ENCODE data around the gene TEK. TPM values are rescaled to one million over a fixed set of nuclear protein-coding genes. Genes with fewer than 3 reads are reported as not detected.

TEK gene
- total RNA-seq, 1 donor from 2014 or later = 2.3 TPM

- Histone ChIP-seq H3K4me2 (ENCODE audit: low read length) (no peak overlapping the region), H3K9ac (ENCODE audit: low read length) (no peak overlapping the region), H3K79me2 (ENCODE audit: insufficient read depth, low read length) (no peaks in the 10 kb centered on the region), H3K9me3 (ENCODE audit: insufficient read depth, low read depth, low read length) (no peaks in the 10 kb centered on the region), H3K27me3 (ENCODE audit: insufficient read depth, low read length) (no peaks in the 10 kb centered on the region), H2AFZ (ENCODE audit: low read depth, low read length) (no peak overlapping the region), H3K4me3 (ENCODE audit: insufficient read depth, low read depth, low read length) (no peak overlapping the region), H3K4me1 (ENCODE audit: insufficient read depth, low read length) (peaks cover 3% of the 10 kb centered on the region), H3K27ac (ENCODE audit: low read depth, low read length) (no peak overlapping the region), H4K20me1 (ENCODE audit: insufficient read depth, low read length) (no peaks in the 10 kb centered on the region), H3K36me3 (ENCODE audit: insufficient read depth, low read length) (no peaks in the 10 kb centered on the region)
- DNase-seq (ENCODE audit: low read depth) (no peak), FAIRE-seq (no peak)
- no peaks in the 10 kb centered on the region for H3K9me3 Mint-ChIP-seq (ENCODE audit: unreplicated experiment)
- H3K27ac Mint-ChIP-seq (ENCODE audit: unreplicated experiment) = no peak overlapping the region
- H3K27me3 Mint-ChIP-seq (ENCODE audit: low read depth, unreplicated experiment) = peaks cover 7% of the 10 kb centered on the region
- no peak for TF ChIP-seq CTCF (IDR thresholded peaks at IDR 0.05; ENCODE audit: insufficient read depth, low read depth, low read length)
- no peak for TF ChIP-seq EZH2 (IDR thresholded peaks at IDR 0.05; ENCODE audit: insufficient read depth, low read length)
- H3K4me3 Mint-ChIP-seq (ENCODE audit: unreplicated experiment) = no peak overlapping the region
- no peaks in the 10 kb centered on the region for H3K36me3 Mint-ChIP-seq (ENCODE audit: low read depth, unreplicated experiment)
- peaks cover 6% of the 10 kb centered on the region for H3K4me1 Mint-ChIP-seq (ENCODE audit: low read depth, unreplicated experiment)
Measured at GRCh38 chr9:27279611-27280010, 170.6 kb downstream of the TEK start.

Other genes starting within 250 kb of the TEK start
- gene CAAP1, start 216.4 kb upstream of the TEK start, total RNA-seq = 16.3 and 16.7 TPM in 2 replicates
- 41.3 and 43.0 TPM in 2 replicates for gene PLAA, start 162.0 kb upstream of the TEK start, total RNA-seq
- 10.1 and 10.9 TPM in 2 replicates for gene IFT74, start 152.8 kb upstream of the TEK start, total RNA-seq
- not detected in 2 replicates for gene LRRC19, start 103.6 kb upstream of the TEK start, total RNA-seq
- not detected in 2 replicates for gene EQTN, start 187.9 kb downstream of the TEK start, total RNA-seq